Endothelial cell of umbilical vein (primary cell): ENCODE data around the gene SAMD4B. TPM values are rescaled to one million over a fixed set of nuclear protein-coding genes. Genes with fewer than 3 reads are reported as not detected.

ENCODE experiments used
- BruUV-seq: library from RNA; stranded (reverse); fragments of 400-500 nt; replicated peaks from 2 replicates; lab custom pipeline; 2021; lab: Mats Ljungman, UMichigan
- CTCF ChIA-PET: fragments of 300-600, 350-600 bp; sonication (Branson Sonifier 250); formaldehyde crosslinking; loops from one replicate; lab custom pipeline; 2021; ENCODE audit warnings: antibody characterized with exemption, inconsistent platforms; lab: Charles Lee
- POLR2A ChIA-PET: fragments of 300-600, 350-600 bp; sonication (Branson Sonifier 250); formaldehyde crosslinking; loops from one replicate; lab custom pipeline; 2021; ENCODE audit warnings: antibody characterized with exemption, inconsistent platforms; lab: Charles Lee
- DNase-seq: peaks from one replicate; pipeline ENCODE4 v3.0.0-alpha.2; 2011; ENCODE audit warnings: low read depth, low spot score
- FAIRE-seq: peaks from 2 replicates; lab custom pipeline; 2011; peaks lifted over from hg19 to GRCh38; lab: Jason Lieb, UNC
- H2AFZ ChIP-seq: 2 replicates; pipeline ENCODE4 v1.6.0; 2012; ENCODE audit warnings: low read depth, low read length, control low read depth, inconsistent platforms
- H3K27ac ChIP-seq: 2 replicates; pipeline ENCODE4 v1.5.1; 2011; ENCODE audit warnings: low read depth, mild to moderate bottlenecking, control low read depth, low read length, moderate library complexity; ENCODE audit not compliant: insufficient read depth
- H3K27me3 ChIP-seq, 2 experiments: 2 replicates each; pipeline versions ENCODE4 v1.6.0 to v1.6.1; 2011; ENCODE audit warnings: low read length in 2 of 2, mixed read lengths in 1 of 2; ENCODE audit not compliant: control insufficient read depth in 2 of 2, insufficient read depth in 2 of 2
- H3K36me3 ChIP-seq, 2 experiments: 2 replicates in 1 of 2; 3 replicates in 1 of 2; pipeline ENCODE4 v1.5.1; 2011; ENCODE audit warnings: low read length in 2 of 2, mild to moderate bottlenecking in 1 of 2, moderate library complexity in 1 of 2; ENCODE audit not compliant: control insufficient read depth in 2 of 2, insufficient read depth in 2 of 2; ENCODE audit errors: extremely low read depth in 1 of 2
- H3K4me1 ChIP-seq: 3 replicates; pipeline ENCODE4 v1.5.1; 2011; ENCODE audit warnings: mild to moderate bottlenecking, low read length; ENCODE audit not compliant: control insufficient read depth, insufficient read depth; ENCODE audit errors: extremely low read depth
- H3K4me2 ChIP-seq: 2 replicates; pipeline ENCODE4 v1.6.1; 2011; ENCODE audit warnings: low read length, control low read depth, mixed read lengths; ENCODE audit not compliant: insufficient read depth
- H3K4me3 ChIP-seq, 3 experiments: fragments of 200-600 bp in 1 of 3; sonication (generic), shearing (Covaris generic) in 1 of 3; replicated peaks in 1 of 3; 2 replicates each; pipeline ENCODE4 v1.5.1; 2011 to 2016; ENCODE audit warnings: control low read depth in 3 of 3, low read length in 3 of 3, mild to moderate bottlenecking in 2 of 3, inconsistent platforms in 1 of 3, low read depth in 1 of 3, moderate library complexity in 1 of 3; ENCODE audit not compliant: insufficient read depth in 1 of 3
- H3K79me2 ChIP-seq: 2 replicates; pipeline ENCODE4 v1.6.0; 2012; ENCODE audit warnings: low read length, inconsistent platforms; ENCODE audit not compliant: control insufficient read depth, insufficient read depth
- H3K9ac ChIP-seq: replicated peaks from 2 replicates; pipeline ENCODE3; 2011; ENCODE audit warnings: low read length, control low read depth; ENCODE audit not compliant: insufficient read depth; ENCODE audit errors: extremely low read depth
- H3K9me1 ChIP-seq: replicated peaks from 3 replicates; pipeline ENCODE4 v1.6.0; 2011; ENCODE audit warnings: mild to moderate bottlenecking, low read length; ENCODE audit not compliant: control insufficient read depth, insufficient read depth; ENCODE audit errors: extremely low read depth
- H3K9me3 ChIP-seq: replicated peaks from 2 replicates; pipeline ENCODE4 v1.5.1; 2012; ENCODE audit warnings: low read length, inconsistent platforms; ENCODE audit not compliant: control insufficient read depth, insufficient read depth
- H4K20me1 ChIP-seq: replicated peaks from 2 replicates; pipeline ENCODE3; 2011; ENCODE audit warnings: mild to moderate bottlenecking, low read length; ENCODE audit not compliant: control insufficient read depth, insufficient read depth; ENCODE audit errors: extremely low read depth
- CTCF ChIP-seq, 2 donors: IDR thresholded peaks; 1 replicate in 1 of 2; 2 replicates in 1 of 2; pipeline ENCODE4 v1.5.1; 2011; ENCODE audit warnings: low read length in 2 of 2, mild to moderate bottlenecking in 2 of 2, moderate library complexity in 2 of 2, control low read depth in 1 of 2, inconsistent platforms in 1 of 2, low read depth in 1 of 2; ENCODE audit not compliant: insufficient read depth in 1 of 2; ENCODE audit errors: extremely low read depth in 1 of 2
- EZH2 ChIP-seq: IDR thresholded peaks from 2 replicates; pipeline ENCODE4 v1.6.1; 2012; ENCODE audit warnings: borderline replicate concordance, low read depth, mild to moderate bottlenecking, moderate library complexity, low read length, inconsistent platforms; ENCODE audit not compliant: severe bottlenecking
- FOS ChIP-seq: IDR thresholded peaks from 2 replicates; pipeline ENCODE4 v1.6.1; 2011; ENCODE audit warnings: mild to moderate bottlenecking, low read length, moderate library complexity, borderline replicate concordance; ENCODE audit not compliant: insufficient read depth
- MAX ChIP-seq: IDR thresholded peaks from 2 replicates; pipeline ENCODE4 v1.6.1; 2011; ENCODE audit not compliant: insufficient read depth, insufficient read length
- MYC ChIP-seq: IDR thresholded peaks from one replicate; pipeline ENCODE4 v1.6.1; 2011; ENCODE audit warnings: mild to moderate bottlenecking, low read depth, low read length
- dilution Hi-C: fragments of 300-500 bp; cut with MboI; formaldehyde crosslinking; loops from one replicate; pipeline ENCODE4 v1.15.0; 2019; ENCODE audit warnings: low sequenced_read_pairs; ENCODE audit not compliant: extremely low pct_ligation_motif_present
- intact Hi-C: fragments of 100-400 bp; cut with micrococcal nuclease; formaldehyde crosslinking; loops from one replicate; pipeline ENCODE4 v1.10.0; 2022
- polyA plus RNA-seq, 4 experiments: library from polyadenylated mRNA; depleted of rRNA in 3 of 4; stranded (reverse) in 3 of 4; unstranded in 1 of 4; fragments of >200 nt; gene quantifications; 2 replicates each; pipeline versions ENCODE4 v1.2.1 to v1.2.3, GENCODE V29; 2011 to 2012; ENCODE audit warnings: missing spikeins in 1 of 4
- total RNA-seq: library from RNA; stranded (reverse); gene quantifications from 2 replicates; pipeline ENCODE4 v1.2.3, GENCODE V29; 2021

The SAMD4B gene
- total and polyA plus RNA-seq, 2 donors (not counting 3 experiments of a cell fraction or from before 2014, with no cell fraction given): 82.1 to 84.2 TPM

DNA sequence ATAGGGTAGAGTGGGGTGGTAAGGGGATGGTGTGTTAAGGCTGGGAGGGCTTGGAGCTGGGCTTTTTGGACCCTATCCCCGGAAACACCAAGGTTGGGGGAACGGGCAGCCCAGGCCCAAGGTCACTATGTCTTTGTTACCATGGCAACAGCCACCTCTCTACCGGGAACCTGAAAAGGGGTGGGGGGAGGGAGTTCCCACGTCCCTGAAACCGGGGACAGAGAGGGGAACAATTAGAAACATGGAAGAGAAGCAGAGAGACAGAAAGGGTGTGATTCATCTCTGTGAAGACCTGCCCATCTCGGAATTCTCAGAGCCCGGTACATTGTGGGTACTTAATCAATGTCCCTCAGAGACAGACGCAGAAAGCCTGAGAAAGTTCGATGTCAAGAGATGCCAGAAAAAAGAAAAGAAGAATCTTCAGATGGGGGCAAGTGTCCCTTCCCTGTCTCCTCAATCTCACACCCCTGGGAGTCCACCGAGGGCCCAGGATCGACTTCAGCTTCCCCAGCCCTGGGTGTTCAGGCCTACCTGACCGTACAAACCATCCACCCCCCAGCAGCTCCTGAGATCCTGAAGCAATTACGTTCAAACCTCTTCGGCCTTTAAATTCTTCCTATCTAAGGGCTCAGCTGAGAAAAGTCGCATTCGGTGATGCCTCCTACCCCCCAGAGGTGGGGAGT is 14.7 kb upstream of the SAMD4B start:
- dilution Hi-C loops (no loop called here), intact Hi-C loops (loop anchor here (1.0 kb wide), 6 partner anchors 115 to 365 kb away; no protein-coding TSS in a partner anchor)
- no peak overlapping the region for H3K27ac ChIP-seq
- ChIA-PET POLR2A (no interaction called here), CTCF (interaction anchor here (0.6 to 7.5 kb wide), 23 partner anchors 9 to 925 kb away, joined by 3 to 124 read pairs (median 4); partner anchors contain the start of genes FAM98C, GMFG, IFNL1 and NCCRP1)
- no peaks in the 10 kb centered on the region for H3K9me3 ChIP-seq
- H2AFZ ChIP-seq: peak overlapping the region; percentile 20
- no peaks in the 10 kb centered on the region for H3K9me1 ChIP-seq
- no TSS peak for BruUV-seq
- no peaks in the 10 kb centered on the region for H3K27me3 ChIP-seq
- TF ChIP-seq FOS (no peak), EZH2 (no peak), MAX (no peak)
- DNase-seq: no peak
- no peak overlapping the region for H3K9ac ChIP-seq
- no peaks in the 10 kb centered on the region for H3K36me3 ChIP-seq
- no peaks in the 10 kb centered on the region for H3K4me1 ChIP-seq
- no peaks in the 10 kb centered on the region for H4K20me1 ChIP-seq
- no peak overlapping the region for H3K4me3 ChIP-seq
- H3K79me2 ChIP-seq: no peaks in the 10 kb centered on the region
- FAIRE-seq: no peak
- H3K4me2 ChIP-seq: no peak overlapping the region

GRCh38 chr19:39328046-39328705 is 14.0 kb upstream of the SAMD4B start:
- dilution Hi-C loops (no loop called here), intact Hi-C loops (loop anchor here (1.0 kb wide), 6 partner anchors 116 to 366 kb away; no protein-coding TSS in a partner anchor)
- H2AFZ ChIP-seq: peak overlapping the region; percentile 20
- FAIRE-seq (peak; percentile 85), DNase-seq (peak; percentile 62)
- H3K79me2 ChIP-seq: no peaks in the 10 kb centered on the region
- CTCF ChIA-PET: interaction anchor here (0.6 to 7.5 kb wide), 22 partner anchors 8 to 366 kb away, joined by 3 to 124 read pairs (median 4); partner anchors contain the start of genes GMFG, IFNL1, NCCRP1 and SAMD4B
- H3K4me1 ChIP-seq: no peaks in the 10 kb centered on the region
- H3K9ac ChIP-seq: no peak overlapping the region
- BruUV-seq: no TSS peak
- H3K4me2 ChIP-seq: no peak overlapping the region
- no peaks in the 10 kb centered on the region for H4K20me1 ChIP-seq
- H3K4me3 ChIP-seq: no peak overlapping the region
- H3K27ac ChIP-seq: no peak overlapping the region
- no peaks in the 10 kb centered on the region for H3K27me3 ChIP-seq
- TF ChIP-seq MYC: no peak
- TF ChIP-seq CTCF (IDR thresholded peaks at IDR 0.05; ENCODE audit: extremely low read depth in 1 of 2, insufficient read depth in 1 of 2, low read depth in 1 of 2, low read length in 2 of 2): peak; percentile 95 to 97
- no peaks in the 10 kb centered on the region for H3K9me3 ChIP-seq
- H3K36me3 ChIP-seq: no peaks in the 10 kb centered on the region
- POLR2A ChIA-PET: no interaction called here
- H3K9me1 ChIP-seq: no peaks in the 10 kb centered on the region
